ENCODE data around the gene DNAJC5. TPM values are rescaled to one million over a fixed set of nuclear protein-coding genes. Genes with fewer than 3 reads are reported as not detected.

DNAJC5 gene
- total RNA-seq, 1 donor from 2014 or later, result 53.9 TPM

GRCh38 chr20:63898882-63899558 is 4.1 kb downstream of the DNAJC5 start:
- no peaks in the 10 kb centered on the region for H3K36me3 ChIP-seq (ENCODE audit: control insufficient read depth, insufficient read depth, low read length)

GRCh38 chr20:63900413-63900812 is 5.5 kb downstream of the DNAJC5 start:
- DNase-seq (ENCODE audit: low read depth), result no peak
- Histone ChIP-seq H3K36me3 (ENCODE audit: control insufficient read depth, insufficient read depth, low read length) (no peaks in the 10 kb centered on the region), H3K27me3 (ENCODE audit: control insufficient read depth, insufficient read depth, low read length) (no peaks in the 10 kb centered on the region), H3K4me3 (ENCODE audit: low read depth, low read length) (no peak overlapping the region)
- no peak for TF ChIP-seq CTCF (IDR thresholded peaks at IDR 0.05; ENCODE audit: insufficient read depth, low read length, poor library complexity, severe bottlenecking)

More at GRCh38 chr20:63898882-63899558, 4.1 kb downstream of the DNAJC5 start:
- H3K27me3 ChIP-seq (ENCODE audit: control insufficient read depth, insufficient read depth, low read length), result no peaks in the 10 kb centered on the region
- TF ChIP-seq CTCF (IDR thresholded peaks at IDR 0.05; ENCODE audit: insufficient read depth, low read length, poor library complexity, severe bottlenecking), result no peak
- no peak overlapping the region for H3K4me3 ChIP-seq (ENCODE audit: low read depth, low read length)
- DNase-seq (ENCODE audit: low read depth), result no peak

- DNase-seq (ENCODE audit: low read depth), result no peak
- Histone ChIP-seq H3K27me3 (ENCODE audit: control insufficient read depth, insufficient read depth, low read length) (no peaks in the 10 kb centered on the region), H3K4me3 (ENCODE audit: low read depth, low read length) (no peak overlapping the region), H3K36me3 (ENCODE audit: control insufficient read depth, insufficient read depth, low read length) (no peaks in the 10 kb centered on the region)
- TF ChIP-seq CTCF (IDR thresholded peaks at IDR 0.05; ENCODE audit: insufficient read depth, low read length, poor library complexity, severe bottlenecking), result no peak
Measured at GRCh38 chr20:63903796-63904561, 9.1 kb downstream of the DNAJC5 start.

- H3K36me3 ChIP-seq (ENCODE audit: control insufficient read depth, insufficient read depth, low read length), result no peaks in the 10 kb centered on the region
Measured at GRCh38 chr20:63908008-63908682, 13.2 kb downstream of the DNAJC5 start.

GRCh38 chr20:63911176-63911575 is 16.2 kb downstream of the DNAJC5 start:
- H3K36me3 ChIP-seq (ENCODE audit: control insufficient read depth, insufficient read depth, low read length), result no peaks in the 10 kb centered on the region
- H3K27me3 ChIP-seq (ENCODE audit: control insufficient read depth, insufficient read depth, low read length), result no peaks in the 10 kb centered on the region
- TF ChIP-seq CTCF (IDR thresholded peaks at IDR 0.05; ENCODE audit: insufficient read depth, low read length, poor library complexity, severe bottlenecking), result no peak
- no peak overlapping the region for H3K4me3 ChIP-seq (ENCODE audit: low read depth, low read length)
- no peak for DNase-seq (ENCODE audit: low read depth)

More at GRCh38 chr20:63908008-63908682, 13.2 kb downstream of the DNAJC5 start:
- no peak for TF ChIP-seq CTCF (IDR thresholded peaks at IDR 0.05; ENCODE audit: insufficient read depth, low read length, poor library complexity, severe bottlenecking)
- H3K4me3 ChIP-seq (ENCODE audit: low read depth, low read length), result no peak overlapping the region
- no peaks in the 10 kb centered on the region for H3K27me3 ChIP-seq (ENCODE audit: control insufficient read depth, insufficient read depth, low read length)
- DNase-seq (ENCODE audit: low read depth), result no peak

Measured in kidney epithelial cell (primary cell).